ENCODE results near the gene SLC26A3. TPM values are rescaled to one million over a fixed set of nuclear protein-coding genes. Genes with fewer than 3 reads are reported as not detected.
A peak's percentile ranks its signal among the peaks of the same experiment; 100 is the strongest.

The SLC26A3 gene
- total and polyA plus RNA-seq, 4 donors: under 0.01 to 0.49 (median 0.14) TPM

GRCh38 chr7:107725138-107725740 lies 77.8 kb downstream of the SLC26A3 start:
- H3K27me3 ChIP-seq (ENCODE audit: control insufficient read depth in 4 of 4, insufficient read depth in 4 of 4, low read length in 3 of 4): peaks cover 0 to 6% (median 0%) of the 10 kb centered on the region in 4 donors
- no peak overlapping the region for H3K4me3 ChIP-seq (ENCODE audit: low read depth in 1 of 3, low read length in 3 of 3)
- peak; percentile 85 to 88 for TF ChIP-seq RAD21 (IDR thresholded peaks at IDR 0.05)
- no peak for TF ChIP-seq HNF4A (conservative IDR thresholded peaks at IDR 0.05)
- peak; percentile 65 for TF ChIP-seq CTCF (IDR thresholded peaks at IDR 0.05; ENCODE audit: low read depth, low read length, missing input control)
- 23% methylated on average over 4 of the region's 4 CpGs for WGBS
- no peaks in the 10 kb centered on the region for H3K36me3 ChIP-seq (ENCODE audit: control insufficient read depth in 4 of 4, insufficient read depth in 3 of 4, low read depth in 1 of 4, low read length in 3 of 4)
- no peak overlapping the region for H3K9ac ChIP-seq (ENCODE audit: low read depth in 1 of 2, low read length in 2 of 2)
- DNase-seq (ENCODE audit: low spot score): no peak
- no peaks in the 10 kb centered on the region for H3K4me1 ChIP-seq (ENCODE audit: control insufficient read depth in 4 of 4, insufficient read depth in 4 of 4, low read length in 3 of 4)
- no peaks in the 10 kb centered on the region for H3K9me3 ChIP-seq (ENCODE audit: control insufficient read depth in 4 of 4, low read length in 3 of 4)
- no peak overlapping the region for H3K27ac ChIP-seq (ENCODE audit: low read depth in 1 of 2, low read length in 2 of 2)

- no peak for TF ChIP-seq FOXA2 (IDR thresholded peaks at IDR 0.05)
- no peak for TF ChIP-seq MAX (IDR thresholded peaks at IDR 0.05)
- TF ChIP-seq HNF4A (conservative IDR thresholded peaks at IDR 0.05): no peak
- TF ChIP-seq ATF3 (IDR thresholded peaks at IDR 0.05): no peak
- TF ChIP-seq JUND (IDR thresholded peaks at IDR 0.05): no peak
- no peak for TF ChIP-seq RXRA (IDR thresholded peaks at IDR 0.05)
- TF ChIP-seq SP1 (IDR thresholded peaks at IDR 0.05): no peak
- TF ChIP-seq REST (IDR thresholded peaks at IDR 0.05): no peak
- TF ChIP-seq ZBTB33 (IDR thresholded peaks at IDR 0.05): no peak
- TF ChIP-seq EGR1 (IDR thresholded peaks at IDR 0.05; ENCODE audit: low read depth in 2 of 2): no peak
- TF ChIP-seq TAF1 (conservative IDR thresholded peaks at IDR 0.05): no peak
- TF ChIP-seq CTCF (IDR thresholded peaks at IDR 0.05; ENCODE audit: low read depth, low read length, missing input control): no peak
- TF ChIP-seq FOXA1 (IDR thresholded peaks at IDR 0.05): no peak
- no peak for TF ChIP-seq YY1 (IDR thresholded peaks at IDR 0.05)
- no peak for TF ChIP-seq RAD21 (IDR thresholded peaks at IDR 0.05)
- no peak for TF ChIP-seq NR2F2 (IDR thresholded peaks at IDR 0.05)
- H3K9me3 ChIP-seq (ENCODE audit: control insufficient read depth in 4 of 4, low read length in 3 of 4): no peaks in the 10 kb centered on the region
- no peaks in the 10 kb centered on the region for H3K4me1 ChIP-seq (ENCODE audit: control insufficient read depth in 4 of 4, insufficient read depth in 4 of 4, low read length in 3 of 4)
- 95% methylated on average over 2 of the region's 2 CpGs for WGBS
- no peak overlapping the region for H3K9ac ChIP-seq (ENCODE audit: low read depth in 1 of 2, low read length in 2 of 2)
- H3K4me3 ChIP-seq (ENCODE audit: low read depth in 1 of 3, low read length in 3 of 3): no peak overlapping the region
- H3K36me3 ChIP-seq (ENCODE audit: control insufficient read depth in 4 of 4, insufficient read depth in 3 of 4, low read depth in 1 of 4, low read length in 3 of 4): no peaks in the 10 kb centered on the region
- no peak overlapping the region for H3K27ac ChIP-seq (ENCODE audit: low read depth in 1 of 2, low read length in 2 of 2)
- H3K27me3 ChIP-seq (ENCODE audit: control insufficient read depth in 4 of 4, insufficient read depth in 4 of 4, low read length in 3 of 4): peaks cover 0 to 6% (median 0%) of the 10 kb centered on the region in 4 donors
- no peak for DNase-seq (ENCODE audit: low spot score)
These were observed 79.8 kb downstream of the SLC26A3 start for GRCh38 chr7:107723255-107723654.
